Karpas-422 (cell line): ENCODE measurements around the gene COMP. TPM values are rescaled to one million over a fixed set of nuclear protein-coding genes. Genes with fewer than 3 reads are reported as not detected.

ENCODE experiments used
- DNase-seq: peaks from one replicate; pipeline ENCODE4 v3.0.0-alpha.2; 2015
- H2AFZ ChIP-seq: fragments of 200-600 bp; sonication (generic); 2 replicates; pipeline ENCODE4 v1.6.1; 2014; ENCODE audit warnings: antibody characterized with exemption, low read length, mixed read lengths
- H3K27ac ChIP-seq: fragments of 200-600 bp; sonication (generic); 2 replicates; pipeline ENCODE4 v1.5.1; 2014; ENCODE audit warnings: mild to moderate bottlenecking, low read length, moderate library complexity
- H3K27me3 ChIP-seq: fragments of 200-600 bp; sonication (generic); 2 replicates; pipeline ENCODE4 v1.6.1; 2014; ENCODE audit warnings: low read length, mixed read lengths
- H3K36me3 ChIP-seq: fragments of 200-600 bp; sonication (generic); 2 replicates; pipeline ENCODE4 v1.6.1; 2014; ENCODE audit warnings: low read length, mixed read lengths; ENCODE audit not compliant: insufficient read depth
- H3K4me1 ChIP-seq: fragments of 200-600 bp; sonication (generic); 2 replicates; pipeline ENCODE4 v1.6.1; 2014; ENCODE audit warnings: mild to moderate bottlenecking, low read length, mixed read lengths
- H3K4me2 ChIP-seq: fragments of 200-600 bp; sonication (generic); 2 replicates; pipeline ENCODE4 v1.6.1; 2014; ENCODE audit warnings: low read length, low read depth, mild to moderate bottlenecking; ENCODE audit not compliant: poor library complexity, severe bottlenecking
- H3K4me3 ChIP-seq: fragments of 200-600 bp; sonication (generic); 2 replicates; pipeline ENCODE4 v1.5.1; 2014; ENCODE audit warnings: mild to moderate bottlenecking, antibody characterized with exemption, low read length, mixed read lengths
- H3K79me2 ChIP-seq: fragments of 200-600 bp; sonication (generic); 2 replicates; pipeline ENCODE4 v1.6.1; 2014; ENCODE audit warnings: mild to moderate bottlenecking, low read length, mixed read lengths
- H3K9ac ChIP-seq: fragments of 200-600 bp; sonication (generic); 2 replicates; pipeline ENCODE4 v1.6.0; 2014; ENCODE audit warnings: low read length
- H3K9me2 ChIP-seq: fragments of 200-600 bp; sonication (generic), shearing (Covaris generic); replicated peaks from 2 replicates; pipeline ENCODE4 v1.6.0; 2014; ENCODE audit warnings: mild to moderate bottlenecking, low read length, moderate library complexity; ENCODE audit not compliant: insufficient read depth
- H3K9me3 ChIP-seq: fragments of 300-700, 200-600 bp; sonication (generic); 2 replicates; pipeline ENCODE4 v1.6.1; 2014; ENCODE audit warnings: low read length, mixed read lengths
- H4K20me1 ChIP-seq: fragments of 200-600 bp; sonication (generic); 2 replicates; pipeline ENCODE4 v1.6.1; 2014; ENCODE audit warnings: mild to moderate bottlenecking, antibody characterized with exemption, low read length, low read depth; ENCODE audit not compliant: insufficient read depth
- total RNA-seq: library from RNA; depleted of rRNA; stranded (reverse); fragments of >200 nt; shearing (Covaris generic); gene quantifications from 2 replicates; pipeline ENCODE4 v1.2.3, GENCODE V29; 2014; ENCODE audit warnings: low replicate concordance

The COMP gene
- total RNA-seq, 1 experiment from 2014 or later = not detected

- no peak overlapping the region for H3K27ac ChIP-seq
- H2AFZ ChIP-seq = no peak overlapping the region
- no peak overlapping the region for H3K4me3 ChIP-seq
- H3K4me1 ChIP-seq = peaks cover 11% of the 10 kb centered on the region
- H3K4me2 ChIP-seq = no peak overlapping the region
- no peaks in the 10 kb centered on the region for H3K9me3 ChIP-seq
- H3K9ac ChIP-seq = no peak overlapping the region
- DNase-seq = no peak
- no peaks in the 10 kb centered on the region for H3K36me3 ChIP-seq
- no peaks in the 10 kb centered on the region for H3K79me2 ChIP-seq
- H3K9me2 ChIP-seq = no peaks in the 10 kb centered on the region
- H4K20me1 ChIP-seq = peaks cover 14% of the 10 kb centered on the region; the same call in 1 of the 2 replicates
- no peaks in the 10 kb centered on the region for H3K27me3 ChIP-seq
These were observed 6.9 kb downstream of the COMP start for GRCh38 chr19:18783958-18784785.

DNA sequence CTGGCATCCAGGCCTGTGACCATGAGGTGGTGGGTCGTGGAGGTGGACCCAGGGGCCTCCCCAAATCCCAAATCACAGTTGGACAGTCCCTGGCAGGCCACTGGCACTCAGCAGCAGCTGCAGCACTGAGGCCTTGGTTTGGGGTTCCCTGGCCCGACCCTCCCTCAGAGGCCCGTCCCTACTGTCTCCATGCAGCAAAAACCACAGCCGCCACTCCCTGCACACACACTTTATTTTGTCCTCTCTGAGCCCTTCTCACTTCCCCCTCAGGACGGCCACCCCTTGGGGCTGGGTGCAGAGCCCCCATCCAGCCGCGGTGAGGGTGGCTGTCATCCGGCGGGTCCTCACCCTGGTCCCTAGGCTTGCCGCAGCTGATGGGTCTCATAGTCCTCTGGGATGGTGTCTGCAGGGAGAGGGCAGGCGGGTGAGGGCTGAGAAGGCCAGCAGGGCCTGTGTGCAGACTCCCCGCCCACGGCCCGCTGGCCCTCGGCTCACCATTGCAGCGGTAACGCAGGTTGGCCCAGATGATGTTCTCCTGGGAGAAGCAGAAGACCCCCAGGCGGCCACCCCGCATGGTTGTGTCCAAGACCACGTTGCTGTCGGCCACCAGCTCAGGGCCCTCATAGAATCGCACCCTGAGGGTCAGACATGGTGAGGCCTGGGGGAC, 8.4 kb downstream of the COMP start:
- Histone ChIP-seq H3K27me3 (no peaks in the 10 kb centered on the region), H3K9ac (no peak overlapping the region), H3K4me1 (peaks cover 11% of the 10 kb centered on the region), H4K20me1 (peaks cover 14% of the 10 kb centered on the region; the same call in 1 of the 2 replicates), H3K79me2 (no peaks in the 10 kb centered on the region), H3K9me3 (no peaks in the 10 kb centered on the region), H3K9me2 (no peaks in the 10 kb centered on the region), H3K4me2 (no peak overlapping the region), H3K27ac (no peak overlapping the region), H3K4me3 (no peak overlapping the region), H3K36me3 (no peaks in the 10 kb centered on the region), H2AFZ (no peak overlapping the region)
- DNase-seq = no peak

DNA sequence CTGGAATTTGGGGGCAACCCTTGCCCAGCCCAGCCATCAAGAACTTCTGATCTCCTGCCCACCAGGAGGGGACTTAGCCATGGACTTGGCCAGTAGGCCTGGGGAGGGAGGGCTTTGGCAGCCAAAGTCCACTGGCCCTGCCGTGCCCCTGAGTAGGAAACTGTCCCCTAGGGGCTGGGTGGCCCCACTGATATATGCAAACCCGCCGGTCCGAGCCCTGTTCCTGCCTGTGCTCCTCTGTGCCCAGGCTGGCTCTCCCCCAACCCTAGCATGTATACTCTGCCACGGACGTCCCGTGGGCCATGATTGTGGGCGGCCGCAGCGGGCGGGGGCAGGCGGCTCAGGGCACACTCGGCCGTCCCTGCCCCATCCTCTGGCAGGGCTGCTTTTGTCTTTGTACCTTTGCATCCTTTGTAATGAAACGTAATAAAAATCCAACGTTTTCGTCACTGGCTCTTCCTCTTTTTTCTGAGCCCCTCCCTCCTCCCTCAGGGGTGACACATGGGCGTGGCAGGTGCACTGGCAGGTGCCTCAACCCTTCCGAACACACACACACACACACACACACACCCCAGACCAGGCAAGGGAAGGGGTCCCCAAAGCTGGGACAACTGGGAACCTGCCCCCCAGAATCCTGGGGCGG, 9.1 kb downstream of the COMP start:
- no peaks in the 10 kb centered on the region for H3K79me2 ChIP-seq
- H3K4me3 ChIP-seq = no peak overlapping the region
- H3K9me2 ChIP-seq = no peaks in the 10 kb centered on the region
- H3K9me3 ChIP-seq = no peaks in the 10 kb centered on the region
- no peak overlapping the region for H3K4me2 ChIP-seq
- no peaks in the 10 kb centered on the region for H3K27me3 ChIP-seq
- no peak overlapping the region for H3K27ac ChIP-seq
- no peak overlapping the region for H2AFZ ChIP-seq
- H3K9ac ChIP-seq = no peak overlapping the region
- H3K4me1 ChIP-seq = peaks cover 11% of the 10 kb centered on the region
- DNase-seq = peak; percentile 63
- no peaks in the 10 kb centered on the region for H3K36me3 ChIP-seq
- H4K20me1 ChIP-seq = peaks cover 14% of the 10 kb centered on the region; the same call in 1 of the 2 replicates

GRCh38 chr19:18781047-18781600, 10.0 kb downstream of the COMP start:
- no peak overlapping the region for H3K27ac ChIP-seq
- no peaks in the 10 kb centered on the region for H3K9me2 ChIP-seq
- H3K4me3 ChIP-seq = no peak overlapping the region
- H2AFZ ChIP-seq = no peak overlapping the region
- H3K4me2 ChIP-seq = no peak overlapping the region
- H3K9ac ChIP-seq = no peak overlapping the region
- H3K27me3 ChIP-seq = no peaks in the 10 kb centered on the region
- peaks cover 14% of the 10 kb centered on the region; the same call in 1 of the 2 replicates for H4K20me1 ChIP-seq
- H3K36me3 ChIP-seq = no peaks in the 10 kb centered on the region
- no peaks in the 10 kb centered on the region for H3K79me2 ChIP-seq
- no peak for DNase-seq
- no peaks in the 10 kb centered on the region for H3K9me3 ChIP-seq
- peaks cover 11% of the 10 kb centered on the region for H3K4me1 ChIP-seq

GRCh38 chr19:18780631-18781030, 10.5 kb downstream of the COMP start:
- H3K79me2 ChIP-seq = no peaks in the 10 kb centered on the region
- H2AFZ ChIP-seq = no peak overlapping the region
- peaks cover 11% of the 10 kb centered on the region for H3K4me1 ChIP-seq
- no peak overlapping the region for H3K4me3 ChIP-seq
- H3K27me3 ChIP-seq = no peaks in the 10 kb centered on the region
- DNase-seq = no peak
- H3K9ac ChIP-seq = no peak overlapping the region
- no peak overlapping the region for H3K27ac ChIP-seq
- peaks cover 14% of the 10 kb centered on the region; the same call in 1 of the 2 replicates for H4K20me1 ChIP-seq
- no peaks in the 10 kb centered on the region for H3K36me3 ChIP-seq
- H3K9me3 ChIP-seq = no peaks in the 10 kb centered on the region
- H3K4me2 ChIP-seq = no peak overlapping the region
- no peaks in the 10 kb centered on the region for H3K9me2 ChIP-seq

- DNase-seq = no peak
- no peak overlapping the region for H3K4me3 ChIP-seq
- no peak overlapping the region for H3K9ac ChIP-seq
- H3K4me1 ChIP-seq = peaks cover 8% of the 10 kb centered on the region
- no peaks in the 10 kb centered on the region for H3K27me3 ChIP-seq
- H2AFZ ChIP-seq = no peak overlapping the region
- H4K20me1 ChIP-seq = peaks cover 14% of the 10 kb centered on the region; the same call in 1 of the 2 replicates
- no peaks in the 10 kb centered on the region for H3K9me3 ChIP-seq
- no peak overlapping the region for H3K27ac ChIP-seq
- no peak overlapping the region for H3K4me2 ChIP-seq
- no peaks in the 10 kb centered on the region for H3K79me2 ChIP-seq
- no peaks in the 10 kb centered on the region for H3K36me3 ChIP-seq
- H3K9me2 ChIP-seq = no peaks in the 10 kb centered on the region
These were observed 11.0 kb downstream of the COMP start for GRCh38 chr19:18780081-18780480.

- Histone ChIP-seq H4K20me1 (peaks cover 5% of the 10 kb centered on the region; the same call in 1 of the 2 replicates), H3K27me3 (no peaks in the 10 kb centered on the region)
These were observed 12.1 kb downstream of the COMP start for GRCh38 chr19:18778826-18779495.

More at GRCh38 chr19:18778826-18779495, 12.1 kb downstream of the COMP start:
- Histone ChIP-seq H3K4me2 (no peak overlapping the region), H3K9ac (no peak overlapping the region), H3K9me2 (no peaks in the 10 kb centered on the region), H3K27ac (no peak overlapping the region), H3K9me3 (no peaks in the 10 kb centered on the region), H3K4me1 (peaks cover 8% of the 10 kb centered on the region), H3K4me3 (no peak overlapping the region), H2AFZ (no peak overlapping the region), H3K79me2 (no peaks in the 10 kb centered on the region), H3K36me3 (no peaks in the 10 kb centered on the region)
- no peak for DNase-seq
